ENCODE data around the gene YBEY.

- TF ChIP-seq CSDC2 (CRISPR knock-in tag; IDR thresholded peaks at IDR 0.05) (no peak), ZC3H10 (CRISPR knock-in tag; IDR thresholded peaks at IDR 0.05) (no peak), ARNTL (CRISPR knock-in tag; IDR thresholded peaks at IDR 0.05; ENCODE audit: borderline replicate concordance, low read depth) (no peak), PPARA (CRISPR knock-in tag; IDR thresholded peaks at IDR 0.05; ENCODE audit: borderline replicate concordance) (no peak), ZNF70 (CRISPR knock-in tag; IDR thresholded peaks at IDR 0.05) (no peak), PATZ1 (CRISPR knock-in tag; IDR thresholded peaks at IDR 0.05; ENCODE audit: borderline replicate concordance) (no peak), ZFP30 (CRISPR knock-in tag; IDR thresholded peaks at IDR 0.05) (no peak), GLIS3 (CRISPR knock-in tag; IDR thresholded peaks at IDR 0.05) (no peak), ESRRG (CRISPR knock-in tag; IDR thresholded peaks at IDR 0.05) (no peak), RARB (CRISPR knock-in tag; IDR thresholded peaks at IDR 0.05) (no peak), POU6F1 (CRISPR knock-in tag; IDR thresholded peaks at IDR 0.05; ENCODE audit: borderline replicate concordance, low read depth) (no peak)
These were observed 33.0 kb downstream of the YBEY start for GRCh38 chr21:46319186-46319585.

Data from SK-N-SH treated with all-trans-retinoic acid at 6 μM for 48 hours (cell line).